HL-60 (cell line): ENCODE data around the gene TCF15.

Source experiments
- DNase-seq, 2 experiments: peaks; one replicate each; pipeline ENCODE4 v3.0.0-alpha.2; 2010 to 2020; ENCODE audit warnings: low read depth in 1 of 2, low spot score in 1 of 2
- H3K27ac ChIP-seq: fragments of 250-450 bp; sonication (Bioruptor Pico); replicated peaks from 2 replicates; pipeline ENCODE4 v1.5.1; 2020; ENCODE audit warnings: mild to moderate bottlenecking, moderate library complexity
- H3K27me3 ChIP-seq: fragments of 250-450 bp; sonication (Bioruptor Pico); 2 replicates; pipeline ENCODE4 v1.5.1; 2021; ENCODE audit warnings: mild to moderate bottlenecking, moderate library complexity; ENCODE audit not compliant: insufficient read depth, poor library complexity, severe bottlenecking
- H3K4me3 ChIP-seq: replicated peaks from 2 replicates; pipeline ENCODE4 v1.5.1; 2011; ENCODE audit warnings: mild to moderate bottlenecking, control low read depth, low read length; ENCODE audit not compliant: insufficient read depth
- GABPA ChIP-seq: IDR thresholded peaks from 2 replicates; pipeline ENCODE4 v1.6.1; 2012; ENCODE audit warnings: low read depth
- POLR2AphosphoS5 ChIP-seq: IDR thresholded peaks from 2 replicates; pipeline ENCODE4 v1.6.1; 2012; ENCODE audit warnings: low read depth
- SPI1 ChIP-seq: IDR thresholded peaks from 2 replicates; pipeline ENCODE4 v1.6.1; 2012; ENCODE audit warnings: low read depth, mild to moderate bottlenecking, borderline replicate concordance
- TF ChIP-seq, protein P1 (sequence below): IDR thresholded peaks from 2 replicates; pipeline ENCODE4 v1.6.1; 2012; ENCODE audit warnings: low read depth; ENCODE audit not compliant: insufficient replicate concordance
- TF ChIP-seq, protein P2 (sequence below): IDR thresholded peaks from one replicate; pipeline ENCODE4 v1.5.1; 2011; ENCODE audit warnings: low read length, control low read depth, inconsistent platforms; ENCODE audit not compliant: insufficient read depth

The TCF15 gene

DNA sequence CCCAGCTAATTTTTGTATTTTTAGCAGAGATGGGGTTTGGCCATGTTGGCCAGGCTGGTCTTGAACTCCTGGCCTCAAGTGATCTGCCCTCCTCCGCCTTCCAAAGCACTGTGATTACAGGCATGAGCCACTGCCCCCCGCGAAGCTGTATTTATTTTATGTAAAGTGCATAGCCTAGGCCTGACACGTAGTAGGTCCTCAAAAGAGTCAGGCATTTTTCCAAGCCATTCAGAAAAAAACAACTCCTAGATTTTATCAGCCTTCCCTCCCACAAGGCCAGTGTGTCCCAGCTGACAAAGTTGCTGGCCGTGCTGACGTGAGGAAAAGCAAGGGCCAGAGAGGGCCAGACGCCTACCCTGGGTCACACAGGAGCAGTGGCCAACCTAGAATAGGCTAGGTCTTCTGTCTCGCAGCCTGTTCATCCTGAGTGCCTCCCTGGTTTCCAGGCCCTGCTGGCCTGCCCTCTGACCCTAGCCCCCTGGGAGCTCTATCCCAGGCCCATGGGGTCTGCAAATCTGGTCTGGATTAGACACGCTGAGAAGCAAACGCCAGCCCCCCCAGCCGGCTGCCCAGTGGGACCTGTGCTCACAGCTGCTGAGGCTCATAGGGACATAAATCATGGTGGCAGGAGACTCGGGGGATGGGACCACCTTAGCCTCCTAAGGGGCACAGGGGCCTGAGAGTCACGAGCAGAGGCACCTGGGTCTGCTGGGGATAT lies 11.8 kb downstream of the TCF15 start:
- no peak for DNase-seq
- no peak for TF ChIP-seq POLR2AphosphoS5
- no peak for TF ChIP-seq GABPA
- no peak for TF ChIP-seq SPI1
- TF ChIP-seq, protein P1, sequence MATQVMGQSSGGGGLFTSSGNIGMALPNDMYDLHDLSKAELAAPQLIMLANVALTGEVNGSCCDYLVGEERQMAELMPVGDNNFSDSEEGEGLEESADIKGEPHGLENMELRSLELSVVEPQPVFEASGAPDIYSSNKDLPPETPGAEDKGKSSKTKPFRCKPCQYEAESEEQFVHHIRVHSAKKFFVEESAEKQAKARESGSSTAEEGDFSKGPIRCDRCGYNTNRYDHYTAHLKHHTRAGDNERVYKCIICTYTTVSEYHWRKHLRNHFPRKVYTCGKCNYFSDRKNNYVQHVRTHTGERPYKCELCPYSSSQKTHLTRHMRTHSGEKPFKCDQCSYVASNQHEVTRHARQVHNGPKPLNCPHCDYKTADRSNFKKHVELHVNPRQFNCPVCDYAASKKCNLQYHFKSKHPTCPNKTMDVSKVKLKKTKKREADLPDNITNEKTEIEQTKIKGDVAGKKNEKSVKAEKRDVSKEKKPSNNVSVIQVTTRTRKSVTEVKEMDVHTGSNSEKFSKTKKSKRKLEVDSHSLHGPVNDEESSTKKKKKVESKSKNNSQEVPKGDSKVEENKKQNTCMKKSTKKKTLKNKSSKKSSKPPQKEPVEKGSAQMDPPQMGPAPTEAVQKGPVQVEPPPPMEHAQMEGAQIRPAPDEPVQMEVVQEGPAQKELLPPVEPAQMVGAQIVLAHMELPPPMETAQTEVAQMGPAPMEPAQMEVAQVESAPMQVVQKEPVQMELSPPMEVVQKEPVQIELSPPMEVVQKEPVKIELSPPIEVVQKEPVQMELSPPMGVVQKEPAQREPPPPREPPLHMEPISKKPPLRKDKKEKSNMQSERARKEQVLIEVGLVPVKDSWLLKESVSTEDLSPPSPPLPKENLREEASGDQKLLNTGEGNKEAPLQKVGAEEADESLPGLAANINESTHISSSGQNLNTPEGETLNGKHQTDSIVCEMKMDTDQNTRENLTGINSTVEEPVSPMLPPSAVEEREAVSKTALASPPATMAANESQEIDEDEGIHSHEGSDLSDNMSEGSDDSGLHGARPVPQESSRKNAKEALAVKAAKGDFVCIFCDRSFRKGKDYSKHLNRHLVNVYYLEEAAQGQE = no peak
- TF ChIP-seq, protein P2, sequence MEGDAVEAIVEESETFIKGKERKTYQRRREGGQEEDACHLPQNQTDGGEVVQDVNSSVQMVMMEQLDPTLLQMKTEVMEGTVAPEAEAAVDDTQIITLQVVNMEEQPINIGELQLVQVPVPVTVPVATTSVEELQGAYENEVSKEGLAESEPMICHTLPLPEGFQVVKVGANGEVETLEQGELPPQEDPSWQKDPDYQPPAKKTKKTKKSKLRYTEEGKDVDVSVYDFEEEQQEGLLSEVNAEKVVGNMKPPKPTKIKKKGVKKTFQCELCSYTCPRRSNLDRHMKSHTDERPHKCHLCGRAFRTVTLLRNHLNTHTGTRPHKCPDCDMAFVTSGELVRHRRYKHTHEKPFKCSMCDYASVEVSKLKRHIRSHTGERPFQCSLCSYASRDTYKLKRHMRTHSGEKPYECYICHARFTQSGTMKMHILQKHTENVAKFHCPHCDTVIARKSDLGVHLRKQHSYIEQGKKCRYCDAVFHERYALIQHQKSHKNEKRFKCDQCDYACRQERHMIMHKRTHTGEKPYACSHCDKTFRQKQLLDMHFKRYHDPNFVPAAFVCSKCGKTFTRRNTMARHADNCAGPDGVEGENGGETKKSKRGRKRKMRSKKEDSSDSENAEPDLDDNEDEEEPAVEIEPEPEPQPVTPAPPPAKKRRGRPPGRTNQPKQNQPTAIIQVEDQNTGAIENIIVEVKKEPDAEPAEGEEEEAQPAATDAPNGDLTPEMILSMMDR = no peak
- Histone ChIP-seq H3K27ac (no peak overlapping the region), H3K4me3 (no peak overlapping the region), H3K27me3 (no peaks in the 10 kb centered on the region)

DNA sequence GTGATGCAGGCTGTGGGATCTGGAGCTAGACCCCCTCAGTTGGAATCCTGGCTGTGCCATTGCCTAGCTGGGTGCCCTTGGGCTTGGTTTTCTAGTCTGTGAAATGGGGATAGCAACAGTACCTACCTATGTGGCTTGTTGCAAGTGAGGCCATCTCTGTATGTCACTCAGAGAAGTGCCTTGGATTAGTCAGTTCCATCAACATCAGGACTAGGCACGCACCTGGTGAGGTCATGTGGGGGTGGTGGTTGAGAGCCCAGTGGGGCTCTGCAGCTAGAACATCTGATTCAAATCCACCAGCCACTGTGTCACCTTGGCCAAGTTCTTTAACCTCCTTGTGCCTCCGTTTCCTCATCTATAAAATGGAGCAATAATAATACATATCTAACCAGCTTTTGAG lies 12.5 kb downstream of the TCF15 start:
- no peak overlapping the region for H3K4me3 ChIP-seq
- DNase-seq = no peak
- H3K27ac ChIP-seq = no peak overlapping the region
- H3K27me3 ChIP-seq = no peaks in the 10 kb centered on the region
- TF ChIP-seq, protein P1 = no peak
- TF ChIP-seq SPI1 (no peak), GABPA (no peak), POLR2AphosphoS5 (no peak)
- TF ChIP-seq, protein P2 = no peak

DNA sequence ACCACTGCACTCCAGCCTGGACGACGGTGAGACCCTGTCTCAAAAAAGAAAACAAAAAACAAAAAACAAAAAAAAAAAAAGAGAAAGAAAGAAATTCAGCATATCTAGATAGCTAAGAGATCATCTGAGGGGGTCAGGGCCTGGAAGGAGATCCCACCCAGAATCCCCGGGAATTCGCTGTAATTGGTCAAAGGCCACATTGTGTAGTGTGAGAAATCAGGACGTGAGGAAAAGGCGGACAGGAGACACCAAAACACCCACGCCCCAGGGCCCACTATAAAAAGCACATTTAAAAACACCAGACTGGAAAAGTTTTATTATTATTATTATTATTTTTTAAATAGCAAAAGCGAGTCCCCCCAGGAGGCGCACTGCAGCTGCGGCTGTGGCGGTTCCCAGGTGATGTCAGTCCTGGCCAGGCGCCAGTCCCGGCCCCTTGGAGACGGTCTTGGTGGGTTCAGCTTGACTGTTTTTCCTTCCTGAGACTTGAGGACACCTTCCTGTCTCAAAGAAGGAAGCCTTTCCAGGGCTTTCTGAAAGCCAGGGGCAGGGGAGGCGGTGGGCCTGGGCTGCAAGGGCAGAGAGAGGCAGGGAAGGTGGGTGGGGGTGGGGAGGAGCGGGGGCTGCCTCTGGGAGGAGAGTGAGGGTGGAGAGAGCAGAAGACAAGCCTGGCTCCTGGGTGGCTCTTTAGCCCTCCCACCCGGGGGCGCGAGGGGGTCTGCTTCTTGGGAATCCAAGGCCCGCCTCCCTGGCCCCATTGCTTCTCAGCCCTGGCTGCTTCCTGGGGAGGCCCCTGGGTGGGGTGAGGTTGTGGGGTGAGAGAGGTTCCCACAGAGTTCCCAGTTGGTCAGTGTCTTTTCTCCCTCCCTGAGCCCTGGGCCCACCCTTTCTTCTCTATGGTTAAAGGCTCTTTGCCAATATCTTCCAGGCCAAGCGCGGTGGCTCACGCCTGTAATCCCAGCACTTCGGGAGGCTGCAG lies 14.5 kb downstream of the TCF15 start:
- Histone ChIP-seq H3K27ac (no peak overlapping the region), H3K27me3 (no peaks in the 10 kb centered on the region), H3K4me3 (no peak overlapping the region)
- DNase-seq = no peak
- TF ChIP-seq, protein P2 = no peak
- TF ChIP-seq, protein P1 = no peak
- no peak for TF ChIP-seq GABPA
